ENCODE data around the gene SUPT4H1. TPM values are rescaled to one million over a fixed set of nuclear protein-coding genes. Genes with fewer than 3 reads are reported as not detected.

SUPT4H1 gene
- total RNA-seq, 3 donors from 2014 or later (not counting 1 experiment from before 2014, with no cell fraction given) = 55.9 to 68.3 (median 68.1) TPM

GRCh38 chr17:58381124-58382035, 29.4 kb upstream of the SUPT4H1 start:
- intact Hi-C loops (cut with micrococcal nuclease) = no loop called here
- H3K27ac Mint-ChIP-seq = peak overlapping the region; percentile 83 to 86
- H3K27me3 Mint-ChIP-seq (ENCODE audit: low read depth in 2 of 2) = no peaks in the 10 kb centered on the region
- Histone ChIP-seq H3K9me3 (ENCODE audit: control insufficient read depth, insufficient read depth, low read length) (no peaks in the 10 kb centered on the region), H3K27ac (ENCODE audit: low read length) (peak overlapping the region; percentile 45), H3K4me1 (ENCODE audit: control insufficient read depth, insufficient read depth, low read length) (peaks cover 36% of the 10 kb centered on the region), H3K36me3 (ENCODE audit: control insufficient read depth, insufficient read depth, low read length) (no peaks in the 10 kb centered on the region), H3K27me3 (ENCODE audit: control insufficient read depth, insufficient read depth, low read length) (no peaks in the 10 kb centered on the region), H3K4me3 (ENCODE audit: low read length) (no peak overlapping the region)
- no peaks in the 10 kb centered on the region for H3K9me3 Mint-ChIP-seq
- DNase-seq (no peak), ATAC-seq (no peak)
- H3K4me1 Mint-ChIP-seq = peaks cover 59 to 60% of the 10 kb centered on the region in 2 donors
- H3K36me3 Mint-ChIP-seq = no peaks in the 10 kb centered on the region
- 85% methylated on average over 2 of the region's 3 CpGs for WGBS (ENCODE audit: insufficient coverage)
- H3K4me3 Mint-ChIP-seq = peak overlapping the region; percentile 81
- TF ChIP-seq, protein P1, sequence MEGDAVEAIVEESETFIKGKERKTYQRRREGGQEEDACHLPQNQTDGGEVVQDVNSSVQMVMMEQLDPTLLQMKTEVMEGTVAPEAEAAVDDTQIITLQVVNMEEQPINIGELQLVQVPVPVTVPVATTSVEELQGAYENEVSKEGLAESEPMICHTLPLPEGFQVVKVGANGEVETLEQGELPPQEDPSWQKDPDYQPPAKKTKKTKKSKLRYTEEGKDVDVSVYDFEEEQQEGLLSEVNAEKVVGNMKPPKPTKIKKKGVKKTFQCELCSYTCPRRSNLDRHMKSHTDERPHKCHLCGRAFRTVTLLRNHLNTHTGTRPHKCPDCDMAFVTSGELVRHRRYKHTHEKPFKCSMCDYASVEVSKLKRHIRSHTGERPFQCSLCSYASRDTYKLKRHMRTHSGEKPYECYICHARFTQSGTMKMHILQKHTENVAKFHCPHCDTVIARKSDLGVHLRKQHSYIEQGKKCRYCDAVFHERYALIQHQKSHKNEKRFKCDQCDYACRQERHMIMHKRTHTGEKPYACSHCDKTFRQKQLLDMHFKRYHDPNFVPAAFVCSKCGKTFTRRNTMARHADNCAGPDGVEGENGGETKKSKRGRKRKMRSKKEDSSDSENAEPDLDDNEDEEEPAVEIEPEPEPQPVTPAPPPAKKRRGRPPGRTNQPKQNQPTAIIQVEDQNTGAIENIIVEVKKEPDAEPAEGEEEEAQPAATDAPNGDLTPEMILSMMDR (IDR thresholded peaks at IDR 0.05) = no peak

- intact Hi-C loops (cut with micrococcal nuclease) = no loop called here
- H3K27me3 Mint-ChIP-seq (ENCODE audit: low read depth in 2 of 2) = no peaks in the 10 kb centered on the region
- peaks cover 36% of the 10 kb centered on the region for H3K4me1 ChIP-seq (ENCODE audit: control insufficient read depth, insufficient read depth, low read length)
- H3K36me3 Mint-ChIP-seq = no peaks in the 10 kb centered on the region
- TF ChIP-seq, protein P1 (IDR thresholded peaks at IDR 0.05) = no peak
- DNase-seq = no peak
- no peaks in the 10 kb centered on the region for H3K27me3 ChIP-seq (ENCODE audit: control insufficient read depth, insufficient read depth, low read length)
- WGBS (ENCODE audit: insufficient coverage) = 67% methylated on average over 5 of the region's 5 CpGs
- H3K36me3 ChIP-seq (ENCODE audit: control insufficient read depth, insufficient read depth, low read length) = no peaks in the 10 kb centered on the region
- ATAC-seq = peak; percentile 69 to 82 (median 82)
- H3K9me3 ChIP-seq (ENCODE audit: control insufficient read depth, insufficient read depth, low read length) = no peaks in the 10 kb centered on the region
- H3K4me3 Mint-ChIP-seq = peak overlapping the region; percentile 61
- peaks cover 60 to 64% of the 10 kb centered on the region in 2 donors for H3K4me1 Mint-ChIP-seq
- peak overlapping the region; percentile 45 for H3K27ac ChIP-seq (ENCODE audit: low read length)
- no peaks in the 10 kb centered on the region for H3K9me3 Mint-ChIP-seq
- no peak overlapping the region for H3K4me3 ChIP-seq (ENCODE audit: low read length)
- H3K27ac Mint-ChIP-seq = peak overlapping the region; percentile 83 to 86
These were observed 28.5 kb upstream of the SUPT4H1 start for GRCh38 chr17:58380207-58381123.

- Histone ChIP-seq H3K27me3 (ENCODE audit: control insufficient read depth, insufficient read depth, low read length) (no peaks in the 10 kb centered on the region), H3K27ac (ENCODE audit: low read length) (peak overlapping the region; percentile 45), H3K9me3 (ENCODE audit: control insufficient read depth, insufficient read depth, low read length) (no peaks in the 10 kb centered on the region), H3K4me3 (ENCODE audit: low read length) (no peak overlapping the region), H3K4me1 (ENCODE audit: control insufficient read depth, insufficient read depth, low read length) (peaks cover 36% of the 10 kb centered on the region), H3K36me3 (ENCODE audit: control insufficient read depth, insufficient read depth, low read length) (no peaks in the 10 kb centered on the region)
- no peak for ATAC-seq
- Mint-ChIP-seq H3K27ac (peak overlapping the region; percentile 83 to 86), H3K36me3 (no peaks in the 10 kb centered on the region), H3K4me1 (peaks cover 54 to 61% of the 10 kb centered on the region in 2 donors), H3K4me3 (peak overlapping the region; percentile 45), H3K9me3 (no peaks in the 10 kb centered on the region), H3K27me3 (ENCODE audit: low read depth in 2 of 2) (no peaks in the 10 kb centered on the region)
- 81% methylated on average over 1 of the region's 3 CpGs for WGBS (ENCODE audit: insufficient coverage)
- intact Hi-C loops (cut with micrococcal nuclease) = no loop called here
- DNase-seq = no peak
- TF ChIP-seq, protein P1 (IDR thresholded peaks at IDR 0.05) = no peak
These were observed 27.5 kb upstream of the SUPT4H1 start for GRCh38 chr17:58379511-58379824.
